Activated CD8-positive, alpha-beta T cell treated with anti-CD3 and anti-CD28 coated beads for 36 hours (primary cell): ENCODE measurements around the gene IL10RA. TPM values are rescaled to one million over a fixed set of nuclear protein-coding genes. Genes with fewer than 3 reads are reported as not detected.

Experiments
- ATAC-seq: fragments of 200-7000 bp; cut with Tn5 transposase; one replicate; pipeline ENCODE4 v1.10.0; 2021; ENCODE audit warnings: mild to moderate bottlenecking, moderate library complexity
- CTCF ChIA-PET: fragments of 350-600 bp; sonication (Branson Sonifier 250); formaldehyde crosslinking; loops from one replicate; lab custom pipeline; 2021; ENCODE audit warnings: antibody characterized with exemption; lab: Charles Lee
- POLR2A ChIA-PET: fragments of 350-600 bp; sonication (Branson Sonifier 250); formaldehyde crosslinking; loops from one replicate; lab custom pipeline; 2021; ENCODE audit warnings: antibody characterized with exemption; lab: Charles Lee
- DNase-seq: peaks from one replicate; pipeline ENCODE4 v3.0.0-alpha.2; 2020
- H3K27ac Mint-ChIP-seq: one replicate; pipeline ENCODE4 v1.8.0; 2021; ENCODE audit warnings: mild to moderate bottlenecking, mixed read lengths
- H3K27me3 Mint-ChIP-seq: one replicate; pipeline ENCODE4 v1.8.0; 2021; ENCODE audit warnings: mixed read lengths
- H3K36me3 Mint-ChIP-seq: one replicate; pipeline ENCODE4 v1.8.0; 2021; ENCODE audit warnings: low read depth, mixed read lengths
- H3K4me1 Mint-ChIP-seq: one replicate; pipeline ENCODE4 v1.8.0; 2021; ENCODE audit warnings: low read depth, mixed read lengths
- H3K4me3 Mint-ChIP-seq: one replicate; pipeline ENCODE4 v1.8.0; 2021; ENCODE audit warnings: mild to moderate bottlenecking, moderate library complexity, mixed read lengths
- H3K9me3 Mint-ChIP-seq: one replicate; pipeline ENCODE4 v1.8.0; 2021; ENCODE audit warnings: mixed read lengths
- CTCF ChIP-seq: fragments of 200-600 bp; IDR thresholded peaks from one replicate; pipeline ENCODE4 v1.8.0; 2022; ENCODE audit warnings: antibody characterized with exemption, mild to moderate bottlenecking
- intact Hi-C: fragments of 100-400 bp; cut with micrococcal nuclease; formaldehyde crosslinking; loops from one replicate; pipeline ENCODE4 v1.10.0; 2022
- total RNA-seq, 2 experiments: library from RNA; stranded (reverse); gene quantifications; one replicate each; pipeline ENCODE4 v1.2.3, GENCODE V29; 2021

IL10RA gene
- total RNA-seq, 2 experiments from 2014 or later, result 73.3 to 80.9 TPM

- CTCF ChIA-PET, result interaction anchor here (1.0 to 7.2 kb wide), 8 partner anchors 9 to 135 kb away, joined by 4 to 205 read pairs (median 50); partner anchors contain the start of genes FXYD2 and TMPRSS13
- no peak for TF ChIP-seq CTCF
- POLR2A ChIA-PET, result interaction anchor here (0.8 to 1.9 kb wide), 5 partner anchors 10 to 123 kb away, joined by 3 to 4 read pairs (median 3); no protein-coding TSS in a partner anchor
- Mint-ChIP-seq H3K4me1 (peaks cover 37% of the 10 kb centered on the region), H3K27me3 (no peaks in the 10 kb centered on the region), H3K4me3 (no peak overlapping the region), H3K27ac (no peak overlapping the region), H3K36me3 (no peaks in the 10 kb centered on the region), H3K9me3 (peaks cover 1% of the 10 kb centered on the region)
- no peak for ATAC-seq
- no peak for DNase-seq
- intact Hi-C loops, result no loop called here
Observed at GRCh38 chr11:117941976-117942654, 44.1 kb upstream of the IL10RA start.

- ATAC-seq (no peak), DNase-seq (no peak)
- H3K27ac Mint-ChIP-seq, result peak overlapping the region; percentile 34
- peaks cover 1% of the 10 kb centered on the region for H3K9me3 Mint-ChIP-seq
- H3K4me3 Mint-ChIP-seq, result no peak overlapping the region
- intact Hi-C loops, result no loop called here
- CTCF ChIA-PET, result interaction anchor here (1.5 to 11.3 kb wide), 8 partner anchors 11 to 136 kb away, joined by 4 to 386 read pairs (median 180); partner anchors contain the start of genes FXYD2, IL10RA and TMPRSS13
- POLR2A ChIA-PET, result interaction anchor here (1.3 kb wide), 1 partner anchor 120 kb away, joined by 3 read pairs; the partner anchor contains the start of gene FXYD2
- peaks cover 56% of the 10 kb centered on the region for H3K4me1 Mint-ChIP-seq
- TF ChIP-seq CTCF, result no peak
- no peaks in the 10 kb centered on the region for H3K27me3 Mint-ChIP-seq
- no peaks in the 10 kb centered on the region for H3K36me3 Mint-ChIP-seq
Observed at GRCh38 chr11:117944554-117944953, 41.6 kb upstream of the IL10RA start.

- ChIA-PET POLR2A (interaction anchor here (0.7 to 1.5 kb wide), 3 partner anchors 34 to 121 kb away, joined by 3 read pairs; partner anchors contain the start of gene FXYD2), CTCF (interaction anchor here (0.7 to 11.3 kb wide), 13 partner anchors 12 to 215 kb away, joined by 3 to 386 read pairs (median 25); partner anchors contain the start of genes FXYD2, FXYD6, IL10RA and TMPRSS13)
- ATAC-seq, result no peak
- no peaks in the 10 kb centered on the region for H3K27me3 Mint-ChIP-seq
- H3K9me3 Mint-ChIP-seq, result peaks cover 1% of the 10 kb centered on the region
- peaks cover 62% of the 10 kb centered on the region for H3K4me1 Mint-ChIP-seq
- TF ChIP-seq CTCF, result peak; percentile 46
- intact Hi-C loops, result no loop called here
- H3K27ac Mint-ChIP-seq, result peak overlapping the region; percentile 34
- no peaks in the 10 kb centered on the region for H3K36me3 Mint-ChIP-seq
- H3K4me3 Mint-ChIP-seq, result no peak overlapping the region
- no peak for DNase-seq
Observed at GRCh38 chr11:117945047-117945810, 41.0 kb upstream of the IL10RA start.

- intact Hi-C loops, result no loop called here
- ATAC-seq (peak; percentile 1), DNase-seq (no peak)
- peaks cover 73% of the 10 kb centered on the region for H3K4me1 Mint-ChIP-seq
- H3K36me3 Mint-ChIP-seq, result no peaks in the 10 kb centered on the region
- CTCF ChIA-PET, result interaction anchor here (0.6 to 11.3 kb wide), 58 partner anchors 10 to 520 kb away, joined by 3 to 386 read pairs (median 6); partner anchors contain the start of genes FXYD2, FXYD6, IL10RA and TMPRSS13
- no peak overlapping the region for H3K4me3 Mint-ChIP-seq
- POLR2A ChIA-PET, result interaction anchor here (0.5 to 2.4 kb wide), 18 partner anchors 9 to 486 kb away, joined by 3 to 15 read pairs (median 4); partner anchors contain the start of gene IL10RA
- H3K9me3 Mint-ChIP-seq, result peaks cover 1% of the 10 kb centered on the region
- H3K27ac Mint-ChIP-seq, result peak overlapping the region; percentile 21
- TF ChIP-seq CTCF, result no peak
- H3K27me3 Mint-ChIP-seq, result no peaks in the 10 kb centered on the region
Observed at GRCh38 chr11:117946156-117946841, 39.9 kb upstream of the IL10RA start.
